Stimulated activated CD4-positive, alpha-beta T cell treated with anti-CD3 and anti-CD28 coated beads, Interleukin-15, amount 100 ng/mL, for 48 hours (primary cell): ENCODE measurements around the gene FAM131B.
"Not testable (repeated sequence)": the region's sequence is repeated elsewhere in the genome, so short reads cannot be mapped to it uniquely, and the experiment has no call there.

Experiments
- DNase-seq, 2 donors: peaks; one replicate each; pipeline ENCODE4 v3.0.0-alpha.2; 2020; ENCODE audit warnings: low read depth in 2 of 2

Gene FAM131B

DNA sequence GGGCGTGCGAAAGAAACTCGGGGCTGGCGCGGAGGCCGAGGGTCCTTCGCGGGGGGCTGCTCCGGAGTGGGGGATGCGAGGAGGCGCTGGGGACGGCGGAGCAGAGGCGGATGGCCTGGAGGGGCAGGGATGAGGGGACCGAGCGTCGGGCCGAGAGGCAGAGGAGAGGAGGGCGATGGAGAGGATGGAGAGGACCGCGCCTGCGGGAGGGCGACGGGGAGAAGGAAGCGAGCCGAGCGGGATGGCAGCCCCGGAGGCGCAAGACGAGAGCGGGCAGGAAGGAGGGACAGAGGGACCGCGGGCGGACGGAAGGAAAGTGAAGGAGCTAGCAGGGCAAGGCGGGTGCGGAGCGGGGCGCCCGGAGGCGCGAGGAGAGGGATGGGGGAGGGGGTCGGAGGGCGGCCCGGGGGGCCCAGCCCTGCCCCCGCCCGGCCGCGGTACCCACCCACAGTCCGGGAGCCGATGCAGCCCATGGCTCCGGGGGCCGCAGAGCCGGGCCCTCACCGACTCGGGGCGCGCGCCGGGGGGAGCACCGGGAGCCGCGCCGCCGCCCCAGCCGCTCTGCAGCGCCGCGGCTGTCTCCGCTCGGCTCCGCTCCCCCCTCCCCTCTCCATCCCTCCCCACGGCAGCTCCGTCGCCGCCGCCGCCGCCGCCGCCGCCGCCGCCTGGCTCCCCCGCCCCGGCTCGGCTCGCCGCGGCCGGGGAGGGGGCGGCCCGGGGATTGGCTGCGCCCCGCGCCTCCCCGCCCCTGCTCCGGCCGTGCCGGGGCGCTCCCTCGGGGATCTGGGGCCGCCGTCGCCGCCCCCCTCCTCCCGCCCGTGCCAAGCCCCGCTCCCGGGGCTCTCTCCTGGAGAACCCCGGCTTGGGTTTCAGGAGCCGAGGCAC lies at the start of gene FAM131B:
TSS of gene FAM131B (minus strand) at position 583 of the 885 bp plus-strand sequence. CDS start at position 473, 110 bp downstream.
- no peak for DNase-seq

DNA sequence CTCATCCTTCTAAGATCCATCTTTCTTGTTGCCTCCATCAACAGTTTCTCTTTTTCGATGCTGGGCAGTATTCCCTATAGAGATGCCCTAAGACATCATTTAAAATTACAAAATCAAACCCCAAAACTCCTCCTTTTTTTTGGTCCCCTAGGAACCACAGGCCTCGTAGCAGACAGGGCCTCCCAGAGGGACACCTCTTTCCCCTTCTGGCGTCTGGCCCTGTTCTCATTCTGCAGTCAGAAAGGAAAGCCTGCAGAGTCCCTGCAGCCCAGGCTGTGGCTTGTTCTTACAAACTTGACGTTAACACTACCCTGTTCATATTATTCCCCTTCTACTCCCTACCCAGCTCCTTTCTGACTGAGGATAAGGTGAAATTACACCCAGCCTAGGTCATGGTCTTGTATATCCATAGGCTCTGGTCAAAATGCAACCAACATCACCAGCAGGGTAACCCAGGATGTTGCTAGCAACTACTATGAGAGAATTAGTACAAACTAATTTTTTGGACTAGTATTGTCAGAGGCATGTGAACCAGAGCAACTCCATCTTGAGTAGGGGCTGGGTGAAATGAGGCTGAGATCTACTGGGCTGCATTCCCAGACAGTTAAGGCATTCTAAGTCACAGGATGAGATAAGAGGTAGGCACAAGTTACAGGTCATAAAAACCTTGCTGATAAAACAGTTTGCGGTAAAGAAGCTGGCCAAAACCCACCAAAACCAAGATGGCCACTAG lies 49.6 kb upstream of the FAM131B start:
- no peak for DNase-seq

DNA sequence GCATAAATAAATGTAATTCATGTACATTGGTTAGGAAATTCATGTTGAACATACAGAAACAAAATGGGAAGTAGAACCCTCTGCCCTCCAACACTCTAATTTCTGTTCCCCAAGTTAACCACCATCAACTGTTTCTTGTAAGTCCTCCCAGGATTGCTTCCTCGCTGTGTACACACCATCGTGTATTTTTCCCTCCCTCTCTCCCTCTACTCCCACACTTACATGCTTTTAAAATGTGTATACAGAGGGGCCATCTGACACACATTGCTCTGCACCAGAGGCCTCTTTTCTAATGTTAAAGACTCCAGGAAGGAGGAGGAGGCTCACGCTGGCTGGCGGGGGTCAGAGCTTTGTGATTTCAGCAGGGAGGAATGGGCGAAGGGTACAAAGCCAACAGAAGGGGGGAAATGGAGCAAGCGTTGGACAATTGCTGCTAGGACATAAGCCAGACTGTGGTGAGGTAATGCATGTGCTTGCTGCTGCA lies 48.0 kb upstream of the FAM131B start:
- DNase-seq, result no peak

DNA sequence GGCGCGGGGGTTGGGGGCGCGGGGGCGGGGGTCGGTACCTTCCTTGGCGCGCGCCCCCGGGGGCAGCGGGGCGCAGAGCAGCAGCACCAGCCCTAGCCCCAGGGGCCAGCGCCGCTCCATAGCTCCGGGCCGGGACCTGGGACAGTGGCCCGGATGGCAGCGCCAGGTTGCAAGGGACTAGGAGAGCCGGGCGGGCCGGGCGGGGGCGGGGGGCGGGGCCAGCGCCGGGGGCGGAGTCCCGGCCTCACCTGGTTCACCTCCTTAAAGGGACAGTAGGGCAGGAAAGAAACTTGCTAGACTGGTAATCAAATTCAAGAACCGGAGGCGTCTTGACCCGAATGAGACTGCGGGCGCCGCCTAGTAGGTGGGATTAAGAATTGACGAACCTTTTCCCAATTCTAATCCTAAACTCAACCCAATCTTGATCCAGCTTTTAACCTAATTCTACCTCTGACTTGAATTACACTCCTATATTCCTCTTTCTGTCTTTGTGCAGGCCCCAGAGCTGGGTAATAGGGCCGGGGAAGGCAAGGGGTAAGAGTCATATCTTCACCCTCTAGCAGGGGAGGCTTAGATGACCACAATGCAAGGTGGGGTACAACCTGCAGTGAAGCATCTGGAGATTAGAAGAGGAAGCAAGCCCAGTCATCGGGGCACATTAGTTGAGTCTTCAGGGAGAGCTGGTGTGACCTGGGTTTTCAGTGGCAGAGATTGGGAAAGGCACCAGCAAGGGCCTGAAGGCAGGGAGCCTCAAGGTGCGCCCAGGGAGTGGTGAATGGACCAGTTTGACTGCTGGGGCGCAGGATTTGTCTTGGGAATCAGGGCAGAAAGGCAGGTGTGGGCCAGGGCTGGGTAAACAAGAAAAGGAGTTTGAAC lies 46.4 kb upstream of the FAM131B start, which contains the start of gene EPHA1:
TSS of gene EPHA1 (minus strand) at position 171 of the 876 bp plus-strand sequence. CDS start at position 120, 51 bp downstream.
- DNase-seq, result no peak

DNA sequence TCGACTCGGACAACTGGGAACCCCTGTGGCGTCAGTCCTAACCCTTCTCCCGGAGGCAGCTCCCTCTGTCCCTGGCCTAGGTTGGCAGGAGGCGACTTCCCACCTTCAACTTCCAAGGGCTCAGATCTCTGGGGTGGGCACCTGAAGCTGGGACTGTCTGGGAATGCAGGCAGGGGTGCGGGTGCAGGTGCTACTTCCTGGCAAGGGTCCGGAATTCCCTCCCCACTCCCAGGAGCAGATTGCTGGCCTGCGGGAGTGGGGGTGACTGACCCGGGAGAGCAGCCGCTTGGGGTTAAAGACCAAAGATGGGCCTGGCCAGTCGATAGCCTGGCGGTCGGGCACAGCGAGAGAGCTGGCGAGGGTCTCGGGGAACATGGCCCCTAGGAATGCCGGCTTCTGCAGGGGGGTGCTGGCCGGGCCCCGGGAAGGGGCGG lies 45.8 kb upstream of the FAM131B start:
- no peak for DNase-seq

DNA sequence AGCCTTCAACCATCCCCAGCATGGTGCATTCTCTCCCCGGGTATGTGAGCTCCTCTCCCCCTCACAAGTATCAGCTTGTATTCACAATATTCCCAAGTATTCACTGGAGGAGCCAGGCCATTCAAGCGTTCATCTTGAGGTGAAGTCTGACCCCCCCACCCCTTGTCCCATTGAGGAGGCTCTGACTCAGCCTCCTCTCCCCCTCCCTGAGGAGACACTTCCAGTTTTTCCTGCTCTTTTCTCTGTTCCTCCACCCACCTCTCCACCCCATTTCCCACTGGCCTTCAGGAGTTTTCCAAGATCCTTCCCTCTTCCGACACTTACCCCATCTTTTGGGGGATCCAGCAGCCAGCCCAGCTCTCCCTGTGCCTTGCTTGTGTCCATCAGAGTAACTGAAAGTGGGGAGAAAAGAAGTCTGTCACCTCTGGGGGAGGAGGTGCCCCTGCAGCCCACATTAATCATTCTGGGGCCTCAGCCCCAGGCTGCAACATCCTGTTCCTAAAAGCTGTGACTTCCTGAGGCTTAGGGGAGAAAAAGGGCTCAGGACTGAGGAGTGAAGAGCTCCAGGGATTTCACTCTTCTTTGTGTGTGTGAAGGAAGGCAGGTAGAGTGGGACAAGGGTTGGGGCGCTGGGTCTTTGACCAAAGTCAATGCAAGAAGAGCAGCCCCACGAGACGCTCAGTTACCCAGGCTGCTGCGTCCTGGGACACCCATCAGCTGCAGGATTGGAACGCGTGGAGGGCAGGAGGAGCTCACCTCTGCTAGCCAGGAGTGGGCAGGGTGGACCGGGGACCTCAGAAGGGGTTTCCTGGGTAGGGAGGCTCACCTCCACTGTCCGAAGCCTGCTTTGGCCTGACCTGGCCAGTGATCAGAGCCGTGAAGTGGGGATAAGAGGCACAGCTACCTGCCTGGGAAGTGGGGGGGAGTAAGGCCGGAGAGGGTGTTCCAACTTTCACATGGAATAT lies 45.1 kb upstream of the FAM131B start:
- no peak for DNase-seq

DNA sequence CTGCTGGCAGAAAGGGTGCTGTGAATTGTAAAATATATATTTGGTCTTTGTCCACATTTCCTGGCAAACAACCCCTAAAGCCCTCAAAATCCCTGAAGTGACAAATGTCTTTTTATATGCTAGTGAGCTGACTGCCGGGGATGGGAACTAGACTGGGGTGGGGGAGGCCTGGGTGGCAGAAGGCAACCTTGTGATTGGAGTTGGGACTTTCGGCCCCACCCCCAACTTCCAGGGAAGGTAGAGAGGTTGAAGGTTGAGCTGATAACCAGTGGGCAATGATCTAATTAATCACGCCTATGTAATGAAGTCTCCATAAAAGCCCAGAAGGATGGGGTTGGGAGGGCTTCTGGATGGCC lies 43.5 kb upstream of the FAM131B start:
- DNase-seq, result no peak

DNA sequence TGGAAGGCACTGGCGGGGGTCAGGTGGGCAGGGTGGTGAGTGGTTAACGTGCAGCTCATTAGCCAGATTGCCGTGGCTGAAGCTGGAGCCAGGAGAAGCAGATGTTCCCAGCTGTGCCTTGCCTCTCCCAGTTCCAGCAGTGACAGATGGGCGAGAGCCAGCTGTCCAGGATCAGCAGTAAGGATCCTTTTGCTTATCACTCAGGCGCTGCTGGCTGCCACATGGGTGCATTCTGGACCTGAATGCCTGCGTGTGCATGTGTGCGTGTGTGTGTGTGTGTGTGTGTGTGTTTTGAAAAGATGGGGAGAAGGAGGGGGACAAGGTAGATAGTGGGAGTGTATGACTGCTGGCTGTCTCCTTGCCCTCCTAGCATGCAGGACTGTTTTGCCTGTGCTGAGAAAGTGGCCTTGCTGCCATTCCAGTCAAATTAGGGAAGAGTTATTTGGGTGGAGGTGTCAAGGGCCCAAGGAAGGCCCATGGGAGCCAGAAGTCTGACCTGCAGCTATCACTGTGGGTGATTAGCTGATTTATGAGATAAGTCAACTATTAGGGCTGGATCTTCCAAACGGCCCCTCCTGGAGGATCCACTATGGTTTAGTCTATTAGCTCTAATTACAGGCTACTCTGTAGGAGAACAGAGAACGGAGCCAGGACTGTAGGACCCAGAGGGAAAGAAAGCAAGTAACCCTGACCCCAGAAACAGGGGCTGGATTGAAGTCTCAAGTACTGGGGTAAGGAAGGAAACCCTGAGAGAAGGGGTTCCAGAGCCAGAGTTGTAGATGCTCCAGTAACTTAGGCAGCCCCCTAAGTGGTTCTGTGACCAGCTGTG lies 42.9 kb upstream of the FAM131B start:
- no peak for DNase-seq

DNA sequence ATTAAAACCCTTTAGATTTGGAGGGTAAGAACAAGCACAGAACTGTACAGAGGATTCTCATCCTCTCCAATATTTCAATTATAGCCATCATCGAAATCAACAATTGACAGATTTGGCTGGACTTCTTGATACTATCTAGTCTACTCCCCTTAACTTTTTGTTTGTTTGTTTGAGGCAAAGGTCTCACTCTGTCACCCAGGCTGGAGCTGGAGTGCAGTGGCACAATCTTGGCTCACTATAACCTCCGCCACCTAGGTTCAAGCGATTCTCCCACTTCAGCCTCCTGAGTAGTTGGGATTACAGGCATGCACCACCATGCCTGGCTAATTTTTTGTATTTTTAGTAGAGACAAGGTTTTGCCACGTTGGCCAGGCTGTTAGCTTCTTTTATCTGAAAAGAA lies 39.7 kb upstream of the FAM131B start:
- not testable (repeated sequence) for DNase-seq

DNA sequence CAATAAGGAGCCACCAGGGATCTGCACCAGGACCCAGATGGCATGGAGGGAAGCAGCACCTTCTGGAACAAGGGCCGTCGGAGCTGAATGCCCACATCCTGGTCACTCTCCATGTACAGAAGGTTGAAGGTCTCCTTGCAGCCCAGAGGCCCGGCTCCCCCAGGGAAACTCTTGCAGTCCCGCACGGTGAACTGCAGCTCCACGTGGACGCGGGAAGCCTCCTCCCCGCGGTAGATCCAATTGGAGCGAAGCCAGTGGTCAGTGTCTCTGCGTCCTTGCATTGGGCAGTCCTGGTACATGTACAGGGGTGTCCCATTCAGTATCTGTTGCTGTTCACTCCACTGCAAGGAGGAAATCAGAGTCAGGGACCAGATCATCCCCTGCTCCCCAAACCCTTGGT lies 38.8 kb upstream of the FAM131B start:
- no peak for DNase-seq

DNA sequence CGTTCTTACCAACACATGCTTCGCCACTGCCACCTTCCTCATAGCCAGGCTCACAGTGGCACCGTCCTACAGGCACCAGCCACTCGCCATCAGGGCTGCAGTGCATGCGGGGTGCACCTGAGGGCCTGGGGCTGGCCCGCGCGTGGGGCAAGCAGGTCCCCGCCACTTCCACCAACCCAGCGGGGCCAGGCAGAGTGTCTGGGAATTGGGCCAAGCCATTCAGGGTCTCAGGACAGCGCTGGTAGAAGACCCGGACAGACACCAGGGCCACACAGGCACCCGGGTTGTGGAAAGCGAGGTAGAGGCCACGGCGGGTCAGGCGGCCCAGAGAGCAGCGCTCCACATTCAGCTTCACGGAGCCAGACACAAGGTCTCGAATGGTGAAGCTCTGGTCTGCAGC lies 37.1 kb upstream of the FAM131B start:
- DNase-seq, result no peak

DNA sequence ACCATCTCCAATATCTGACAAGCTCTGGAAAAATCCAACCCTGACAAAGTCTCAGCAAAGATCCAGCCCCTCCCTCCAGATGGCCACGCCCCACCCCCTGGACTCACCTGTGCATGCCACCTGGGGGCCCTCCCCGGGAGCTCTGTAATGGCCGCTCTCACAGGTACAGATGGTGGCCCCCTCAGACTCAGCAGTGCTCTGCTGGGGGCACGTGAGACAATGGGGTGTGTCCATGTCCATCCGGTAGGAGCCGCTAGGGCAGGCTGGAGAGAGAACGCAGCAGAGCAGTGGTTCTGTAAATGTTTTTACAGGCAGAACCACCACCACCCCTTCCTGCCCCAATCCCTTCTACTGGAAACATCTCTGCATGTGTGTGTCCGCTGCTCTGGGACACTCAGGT lies 36.6 kb upstream of the FAM131B start:
- DNase-seq, result no peak

DNA sequence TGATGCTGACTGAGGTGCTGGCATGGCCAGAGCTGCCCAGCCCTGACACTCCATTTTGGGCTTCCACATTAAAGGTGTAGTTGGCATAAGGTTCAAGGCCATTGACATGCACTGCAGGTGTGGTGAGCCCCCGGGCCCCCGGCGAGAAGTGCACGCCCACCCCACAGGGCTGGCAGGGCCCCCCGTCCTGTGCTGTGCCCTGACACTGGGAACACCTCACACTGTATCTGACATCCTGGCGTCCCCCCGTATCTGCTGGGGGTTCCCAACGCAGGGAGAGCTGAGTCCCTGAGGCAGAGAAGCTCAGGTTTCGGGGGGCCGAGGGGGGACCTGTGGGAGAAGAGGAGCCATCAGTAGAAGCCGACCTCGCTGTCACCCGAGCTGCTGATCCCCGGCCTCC lies 36.1 kb upstream of the FAM131B start:
- DNase-seq, result no peak

DNA sequence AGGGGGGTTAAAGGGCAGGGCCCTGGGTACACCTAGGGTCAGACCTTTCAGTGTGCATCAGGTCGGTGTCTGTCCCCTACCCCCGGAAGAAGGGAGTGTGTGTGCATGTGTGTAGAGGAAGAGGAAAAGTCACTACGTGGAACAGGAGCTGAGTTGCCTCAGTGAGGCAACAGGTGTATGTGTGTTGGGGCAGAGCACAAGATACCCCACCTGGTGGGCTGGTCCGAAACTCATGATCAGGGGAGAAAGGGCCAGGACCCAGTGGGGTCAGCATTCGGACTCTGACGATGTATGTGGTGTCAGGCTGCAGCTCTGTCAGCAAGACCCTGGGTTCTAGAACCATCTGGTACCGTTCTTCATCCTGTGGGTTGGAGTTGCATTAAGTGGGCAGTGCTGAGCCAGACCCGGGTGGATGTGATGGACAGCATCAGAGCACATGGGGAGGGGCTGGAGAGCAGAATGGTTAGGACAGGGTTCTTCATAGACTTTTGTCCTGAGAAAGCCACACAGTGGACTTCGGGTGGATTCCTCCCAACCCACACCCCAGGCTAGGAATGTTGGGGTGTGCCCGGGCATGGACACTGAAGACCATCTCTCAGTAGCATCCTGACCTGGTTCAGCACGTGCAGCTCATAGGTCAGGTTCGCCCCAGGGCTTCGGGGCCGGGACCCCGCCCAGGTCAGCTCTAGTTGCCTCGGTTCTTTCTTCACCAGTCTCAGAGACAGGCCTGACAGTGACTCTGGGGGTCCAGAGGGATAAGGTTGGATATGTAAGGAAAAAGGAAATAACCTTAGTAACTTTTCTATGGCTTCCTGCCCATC lies 35.4 kb upstream of the FAM131B start:
- no peak for DNase-seq

DNA sequence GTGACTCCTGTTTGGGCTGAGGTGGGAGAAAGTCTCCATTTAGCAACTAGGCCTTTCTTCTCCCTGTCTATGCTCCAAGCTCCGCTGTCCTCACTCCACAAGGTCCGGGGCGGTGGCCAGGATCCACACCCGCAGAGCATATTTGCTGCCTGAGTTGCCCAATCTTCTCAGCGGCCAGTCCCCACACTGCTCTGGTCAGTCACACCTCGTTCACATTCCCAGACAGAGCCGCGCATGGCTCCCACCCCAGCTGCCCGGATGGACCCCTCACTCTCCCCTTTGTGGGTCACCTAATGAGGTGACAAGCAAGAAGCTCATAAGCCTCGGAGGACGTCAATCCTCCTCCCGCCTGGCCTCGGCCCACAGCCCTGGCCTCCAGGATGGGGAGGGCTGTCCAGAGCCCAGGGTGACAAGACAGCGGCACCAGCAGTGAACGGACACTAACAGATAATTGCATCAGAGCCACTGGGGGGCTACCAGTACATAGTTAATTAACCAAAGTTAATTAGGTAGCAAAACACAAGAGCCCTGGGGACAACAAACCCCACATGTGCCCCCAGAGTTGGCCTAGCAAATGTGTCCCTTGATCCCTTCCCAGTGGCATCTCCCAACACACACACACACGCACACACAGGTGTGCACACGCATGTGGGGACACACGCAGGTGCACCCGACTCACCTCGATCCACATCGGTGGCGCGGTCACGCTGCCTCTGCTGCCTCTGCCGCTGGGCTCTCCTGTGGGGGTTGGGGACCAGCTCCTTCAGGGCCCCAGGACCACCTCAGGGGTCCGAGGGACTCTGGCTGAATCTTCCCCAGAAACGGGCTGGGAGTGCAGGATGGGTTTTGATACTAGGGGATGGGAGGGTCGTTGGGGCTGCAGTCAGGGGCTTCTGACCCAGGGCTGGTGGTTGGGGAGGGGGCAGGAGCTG lies 34.4 kb upstream of the FAM131B start:
- no peak for DNase-seq

DNA sequence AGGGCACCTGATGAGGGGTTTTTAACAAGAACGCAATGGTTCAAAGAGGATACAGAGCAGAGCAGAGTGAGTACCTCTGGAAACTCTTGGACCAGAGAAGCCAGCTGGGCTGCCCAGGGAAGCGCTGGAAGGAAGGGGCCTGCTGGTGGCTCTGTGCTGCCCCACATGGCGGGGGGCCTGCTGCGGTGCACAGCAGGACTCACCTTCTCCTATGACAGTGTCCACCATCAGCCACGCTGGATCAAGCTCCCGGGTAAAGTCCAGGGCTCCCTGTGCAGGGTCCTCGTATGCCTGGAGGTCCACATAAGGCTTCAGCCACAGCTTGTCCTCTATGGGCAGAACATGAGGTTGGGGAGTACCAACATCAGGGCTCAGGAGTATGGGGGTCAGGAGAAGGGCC lies 33.7 kb upstream of the FAM131B start:
- DNase-seq, result no peak
